ENCODE data around the gene CASQ1.

- TF ChIP-seq TEAD4 (IDR thresholded peaks at IDR 0.05) (no peak), REST (IDR thresholded peaks at IDR 0.05; ENCODE audit: low read depth) (no peak), MAX (IDR thresholded peaks at IDR 0.05) (no peak), ZBTB7A (IDR thresholded peaks at IDR 0.05; ENCODE audit: low read depth) (no peak), EP300 (IDR thresholded peaks at IDR 0.05; ENCODE audit: borderline replicate concordance) (no peak), FOXM1 (IDR thresholded peaks at IDR 0.05; ENCODE audit: borderline replicate concordance, low read depth) (no peak), EGR1 (IDR thresholded peaks at IDR 0.05) (no peak), NFIC (IDR thresholded peaks at IDR 0.05) (no peak), YY1 (IDR thresholded peaks at IDR 0.05; ENCODE audit: low read depth) (no peak), CEBPB (IDR thresholded peaks at IDR 0.05) (no peak), RAD21 (IDR thresholded peaks at IDR 0.05; ENCODE audit: low read depth) (no peak), TAF1 (IDR thresholded peaks at IDR 0.05; ENCODE audit: low read depth) (no peak)
- TF ChIP-seq, protein P1, sequence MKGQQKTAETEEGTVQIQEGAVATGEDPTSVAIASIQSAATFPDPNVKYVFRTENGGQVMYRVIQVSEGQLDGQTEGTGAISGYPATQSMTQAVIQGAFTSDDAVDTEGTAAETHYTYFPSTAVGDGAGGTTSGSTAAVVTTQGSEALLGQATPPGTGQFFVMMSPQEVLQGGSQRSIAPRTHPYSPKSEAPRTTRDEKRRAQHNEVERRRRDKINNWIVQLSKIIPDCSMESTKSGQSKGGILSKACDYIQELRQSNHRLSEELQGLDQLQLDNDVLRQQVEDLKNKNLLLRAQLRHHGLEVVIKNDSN (IDR thresholded peaks at IDR 0.05) = no peak
Observed at GRCh38 chr1:160208557-160209320, 18.4 kb downstream of the CASQ1 start.
